MCF 10A (cell line): Measurements from ENCODE around the gene CKS1B. TPM values are rescaled to one million over a fixed set of nuclear protein-coding genes. Genes with fewer than 3 reads are reported as not detected.
A peak's percentile ranks its signal among the peaks of the same experiment; 100 is the strongest.

ENCODE experiments used
- Bru-seq: library from RNA; stranded (reverse); fragments of 400-500 nt; gene quantifications from one replicate; lab custom pipeline; 2021; lab: Mats Ljungman, UMichigan
- BruChase-seq, 2 experiments: library from RNA; stranded (reverse); fragments of 400-500 nt; gene quantifications; one replicate each; lab custom pipeline; 2021; lab: Mats Ljungman, UMichigan
- BruUV-seq: library from RNA; stranded (reverse); fragments of 400-500 nt; replicated peaks from 2 replicates; lab custom pipeline; 2021; lab: Mats Ljungman, UMichigan
- CTCF ChIA-PET: fragments of 300-600 bp; sonication (Branson Sonifier 250); formaldehyde crosslinking; extraction: SDS; loops from one replicate; lab custom pipeline; 2021; ENCODE audit warnings: antibody characterized with exemption, inconsistent platforms; lab: Yijun Ruan, JAX
- POLR2A ChIA-PET: fragments of 300-600, 350-650 bp; sonication (Branson Sonifier 250); formaldehyde crosslinking; extraction: SDS; loops from one replicate; lab custom pipeline; 2020; ENCODE audit warnings: antibody characterized with exemption, inconsistent platforms; lab: Yijun Ruan, JAX
- DNase-seq: peaks from one replicate; pipeline ENCODE4 v3.0.0-alpha.2; 2018; ENCODE audit not compliant: unreplicated experiment
- H3K27ac Mint-ChIP-seq: one replicate; pipeline ENCODE4 v1.8.0; 2022; ENCODE audit warnings: mild to moderate bottlenecking, low read depth, mixed read lengths; ENCODE audit not compliant: unreplicated experiment
- H3K27me3 Mint-ChIP-seq: one replicate; pipeline ENCODE4 v1.8.0; 2022; ENCODE audit warnings: mixed read lengths; ENCODE audit not compliant: insufficient read depth, unreplicated experiment
- H3K36me3 Mint-ChIP-seq: one replicate; pipeline ENCODE4 v1.8.0; 2022; ENCODE audit warnings: mild to moderate bottlenecking, moderate library complexity, mixed read lengths; ENCODE audit not compliant: insufficient read depth, unreplicated experiment
- H3K4me1 Mint-ChIP-seq: one replicate; pipeline ENCODE4 v1.8.0; 2022; ENCODE audit warnings: mixed read lengths; ENCODE audit not compliant: insufficient read depth, unreplicated experiment
- H3K4me3 Mint-ChIP-seq: one replicate; pipeline ENCODE4 v1.8.0; 2022; ENCODE audit warnings: mild to moderate bottlenecking, moderate library complexity, mixed read lengths; ENCODE audit not compliant: unreplicated experiment
- H3K9me3 Mint-ChIP-seq: one replicate; pipeline ENCODE4 v1.8.0; 2022; ENCODE audit warnings: mixed read lengths; ENCODE audit not compliant: unreplicated experiment
- CTCF ChIP-seq: fragments of 200-600 bp; IDR thresholded peaks from one replicate; pipeline ENCODE4 v1.8.0; 2022; ENCODE audit warnings: antibody characterized with exemption, mild to moderate bottlenecking; ENCODE audit not compliant: unreplicated experiment
- intact Hi-C: fragments of 100-400 bp; cut with micrococcal nuclease; formaldehyde crosslinking; loops from 2 replicates; pipeline ENCODE4 v1.14.1; 2022
- long read RNA-seq: library from polyadenylated mRNA; stranded (forward); transcript quantifications from one replicate; pipeline ENCODE4 v2.0.0, GENCODE V29; 2022
- total RNA-seq: library from RNA; stranded (reverse); gene quantifications from 2 replicates; pipeline ENCODE4 v1.2.3, GENCODE V29; 2022

The CKS1B gene
- total RNA-seq (285 and 289 TPM in 2 replicates), Bru-seq, nascent RNA (percentile 94 among the genes with signal in this experiment), BruChase-seq, experiment 1, labeled RNA remaining after a 6-hour chase (percentile 98 among the genes with signal in this experiment), BruChase-seq, experiment 2, labeled RNA remaining after a 2-hour chase (percentile 96 among the genes with signal in this experiment)
- long read RNA-seq, transcript CKS1B-204 (2 exons, 1,166 nt): minor isoform, 236 of 745 reads
- long read RNA-seq, transcript CKS1B-203 (3 exons, 912 nt): minor isoform, 37 of 745 reads
- long read RNA-seq, transcript CKS1B-201 (3 exons, 759 nt): major isoform, 426 of 745 reads
- long read RNA-seq, partial matches to known transcripts: 9 of 745 reads
- long read RNA-seq, other reads (novel, unspliced or antisense): 35 of 745 reads

- intact Hi-C loops: loop anchor here (1.0 to 5.0 kb wide), 2 partner anchors 28 to 198 kb away; partner anchors contain the start of genes KRTCAP2, TRIM46 and ZBTB7B
- Mint-ChIP-seq H3K4me1 (peaks cover 32% of the 10 kb centered on the region), H3K36me3 (peaks cover 33% of the 10 kb centered on the region), H3K27ac (no peak within 1 kb of the TSS), H3K27me3 (no peaks in the 10 kb centered on the region), H3K9me3 (no peaks in the 10 kb centered on the region), H3K4me3 (no peak within 1 kb of the TSS)
- peak; percentile 100 for DNase-seq
- ChIA-PET POLR2A (interaction anchor here (0.6 to 41.1 kb wide), 32 partner anchors 3 to 1438 kb away, joined by 3 to 1917 read pairs (median 6); partner anchors contain the start of genes ADAM15, CKS1B, EFNA1 and EFNA3), CTCF (interaction anchor here (0.8 to 6.7 kb wide), 13 partner anchors 8 to 493 kb away, joined by 3 to 64 read pairs (median 5); partner anchors contain the start of genes FLAD1, LENEP, PBXIP1 and PYGO2)
- BruUV-seq: no TSS peak
- TF ChIP-seq CTCF: no peak
Measured at GRCh38 chr1:154974102-154974807, at the start of gene CKS1B. TSS of gene CKS1B (plus strand) at chr1:154974681. CDS start at chr1:154974746, 65 bp downstream.

DNA sequence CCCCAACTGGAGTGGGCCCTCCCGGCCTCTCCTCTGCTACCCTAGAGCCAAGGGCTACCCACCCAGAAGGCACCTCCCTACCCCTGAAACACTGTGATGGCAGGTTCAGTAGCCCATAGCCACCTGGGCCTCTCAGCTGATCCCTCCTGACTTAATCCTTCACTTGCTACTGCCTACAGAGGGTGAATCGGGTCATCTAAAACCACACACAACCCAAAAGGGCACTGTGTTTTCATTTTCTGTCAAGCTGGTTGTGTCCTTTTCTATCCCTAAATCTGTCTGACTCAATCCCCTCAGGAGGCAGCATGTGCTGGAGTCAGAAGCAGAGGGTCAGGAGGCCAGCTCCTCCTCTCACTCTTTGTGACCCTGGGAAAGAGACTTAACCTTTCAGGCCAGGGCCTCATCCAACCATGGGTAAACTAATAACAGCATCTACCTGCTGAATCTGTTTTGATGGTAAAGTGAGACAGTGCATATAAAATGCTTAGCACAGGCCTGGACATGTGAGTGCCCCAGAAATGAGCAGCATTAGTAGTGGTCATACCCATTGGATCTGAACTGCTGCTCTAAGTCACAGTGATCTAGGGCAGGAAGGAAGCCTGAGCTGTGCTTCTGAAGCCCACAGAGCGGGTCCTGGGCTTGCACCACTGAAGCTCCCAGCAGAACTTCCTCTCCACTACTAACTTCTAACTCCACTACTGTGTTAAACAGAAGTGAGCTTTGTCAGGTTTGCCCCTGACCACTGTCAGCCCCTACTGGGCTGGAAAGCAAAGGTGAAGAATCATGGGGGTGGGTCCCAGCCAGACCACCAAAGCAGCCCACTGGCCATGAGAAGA is 48.9 kb upstream of the CKS1B start:
- POLR2A ChIA-PET: interaction anchor here (0.6 to 2.7 kb wide), 3 partner anchors 11 to 125 kb away, joined by 3 to 20 read pairs (median 4); partner anchors contain the start of gene PMVK
- Mint-ChIP-seq H3K9me3 (no peaks in the 10 kb centered on the region), H3K4me3 (no peak overlapping the region), H3K27me3 (no peaks in the 10 kb centered on the region), H3K27ac (no peak overlapping the region), H3K4me1 (no peaks in the 10 kb centered on the region), H3K36me3 (peaks cover 47% of the 10 kb centered on the region)
- CTCF ChIA-PET: interaction anchor here (0.6 to 1.4 kb wide), 3 partner anchors 9 to 256 kb away, joined by 3 to 5 read pairs (median 3); no protein-coding TSS in a partner anchor
- DNase-seq: no peak
- intact Hi-C loops: no loop called here
- BruUV-seq: no TSS peak
- no peak for TF ChIP-seq CTCF

GRCh38 chr1:154926201-154926600 is 48.3 kb upstream of the CKS1B start:
- no peaks in the 10 kb centered on the region for H3K9me3 Mint-ChIP-seq
- H3K27ac Mint-ChIP-seq: no peak overlapping the region
- no peak for DNase-seq
- H3K4me1 Mint-ChIP-seq: no peaks in the 10 kb centered on the region
- intact Hi-C loops: no loop called here
- ChIA-PET CTCF (interaction anchor here (0.7 to 1.4 kb wide), 2 partner anchors 48 to 257 kb away, joined by 4 to 5 read pairs; no protein-coding TSS in a partner anchor), POLR2A (interaction anchor here (1.1 to 2.7 kb wide), 2 partner anchors 10 to 12 kb away, joined by 4 to 20 read pairs; partner anchors contain the start of gene PMVK)
- H3K4me3 Mint-ChIP-seq: no peak overlapping the region
- H3K36me3 Mint-ChIP-seq: peaks cover 47% of the 10 kb centered on the region
- H3K27me3 Mint-ChIP-seq: no peaks in the 10 kb centered on the region
- no peak for TF ChIP-seq CTCF
- no TSS peak for BruUV-seq
